HEK293 (cell line): ENCODE measurements around the gene HAT1.

ENCODE experiments used
- ELK4 ChIP-seq: IDR thresholded peaks from 2 replicates; pipeline ENCODE4 v1.6.1; 2011; ENCODE audit warnings: mild to moderate bottlenecking, low read depth, low read length, borderline replicate concordance
- FEZF1 ChIP-seq: fragments of 450-650 bp; formaldehyde crosslinking; IDR thresholded peaks from 2 replicates; pipeline ENCODE4 v1.5.1; 2016; ENCODE audit warnings: missing biosample characterization, missing genetic modification characterization
- GLIS1 ChIP-seq: fragments of 450-650 bp; formaldehyde crosslinking; IDR thresholded peaks from 2 replicates; pipeline ENCODE4 v1.5.1; 2016; ENCODE audit warnings: missing biosample characterization, missing genetic modification characterization
- HOXC10 ChIP-seq: sonication (generic); formaldehyde crosslinking; IDR thresholded peaks from 2 replicates; pipeline ENCODE4 v1.8.1; 2023; ENCODE audit warnings: mild to moderate bottlenecking, missing genetic modification reagents
- KLF7 ChIP-seq: fragments of 450-650 bp; formaldehyde crosslinking; IDR thresholded peaks from 2 replicates; pipeline ENCODE4 v1.5.1; 2016; ENCODE audit warnings: missing biosample characterization, missing genetic modification characterization, borderline replicate concordance
- KLF9 ChIP-seq: fragments of 450-650 bp; formaldehyde crosslinking; IDR thresholded peaks from 2 replicates; pipeline ENCODE4 v1.5.1; 2016; ENCODE audit warnings: missing biosample characterization, missing genetic modification characterization, low read depth
- MEIS1 ChIP-seq: sonication (generic); formaldehyde crosslinking; IDR thresholded peaks from 2 replicates; pipeline ENCODE4 v1.8.1; 2022; ENCODE audit warnings: missing genetic modification reagents, mild to moderate bottlenecking, borderline replicate concordance
- PRDM2 ChIP-seq: fragments of 450-650 bp; formaldehyde crosslinking; IDR thresholded peaks from 2 replicates; pipeline ENCODE4 v1.5.1; 2016; ENCODE audit warnings: missing biosample characterization, missing genetic modification characterization, borderline replicate concordance
- REPIN1 ChIP-seq: fragments of 450-650 bp; formaldehyde crosslinking; IDR thresholded peaks from 2 replicates; pipeline ENCODE4 v1.5.1; 2017; ENCODE audit warnings: missing biosample characterization, missing genetic modification characterization, low read depth
- TCF7L2 ChIP-seq: IDR thresholded peaks from 2 replicates; pipeline ENCODE4 v1.6.1; 2011; ENCODE audit warnings: low read depth, mild to moderate bottlenecking, inconsistent platforms, low read length, moderate library complexity, borderline replicate concordance
- ZFP37 ChIP-seq: fragments of 450-650 bp; formaldehyde crosslinking; IDR thresholded peaks from 2 replicates; pipeline ENCODE4 v1.5.1; 2016; ENCODE audit warnings: missing biosample characterization, missing genetic modification characterization
- ZFP41 ChIP-seq: fragments of 450-650 bp; formaldehyde crosslinking; IDR thresholded peaks from 2 replicates; pipeline ENCODE4 v1.5.1; 2016; ENCODE audit warnings: missing biosample characterization, missing genetic modification characterization, borderline replicate concordance
- ZNF133 ChIP-seq: fragments of 450-650 bp; formaldehyde crosslinking; IDR thresholded peaks from 2 replicates; pipeline ENCODE4 v1.5.1; 2016; ENCODE audit warnings: missing biosample characterization, missing genetic modification characterization
- ZNF221 ChIP-seq: fragments of 450-650 bp; formaldehyde crosslinking; IDR thresholded peaks from 2 replicates; pipeline ENCODE4 v1.5.1; 2017; ENCODE audit warnings: missing biosample characterization, missing genetic modification characterization, borderline replicate concordance
- ZNF335 ChIP-seq: fragments of 450-650 bp; formaldehyde crosslinking; conservative IDR thresholded peaks from 2 replicates; pipeline ENCODE4 v1.5.1; 2016; ENCODE audit warnings: missing biosample characterization, missing genetic modification characterization
- ZNF404 ChIP-seq: fragments of 450-650 bp; formaldehyde crosslinking; IDR thresholded peaks from 2 replicates; pipeline ENCODE4 v1.5.1; 2017; ENCODE audit warnings: missing biosample characterization, missing genetic modification characterization
- ZNF433 ChIP-seq: fragments of 450-650 bp; formaldehyde crosslinking; IDR thresholded peaks from 2 replicates; pipeline ENCODE4 v1.5.1; 2016; ENCODE audit warnings: missing biosample characterization, missing genetic modification characterization, low read depth
- ZNF501 ChIP-seq: fragments of 450-650 bp; formaldehyde crosslinking; IDR thresholded peaks from 2 replicates; pipeline ENCODE4 v1.5.1; 2016; ENCODE audit warnings: missing biosample characterization, missing genetic modification characterization
- ZNF530 ChIP-seq: fragments of 450-650 bp; formaldehyde crosslinking; IDR thresholded peaks from 2 replicates; pipeline ENCODE4 v1.5.1; 2016; ENCODE audit warnings: low read depth, missing biosample characterization, missing genetic modification characterization
- ZNF561 ChIP-seq: fragments of 450-650 bp; IDR thresholded peaks from 2 replicates; pipeline ENCODE4 v1.5.1; 2018; ENCODE audit warnings: missing biosample characterization, missing genetic modification characterization, borderline replicate concordance
- ZNF626 ChIP-seq: fragments of 450-650 bp; sonication (Bioruptor Pico); formaldehyde crosslinking; IDR thresholded peaks from 2 replicates; pipeline ENCODE4 v1.5.1; 2018; ENCODE audit warnings: missing biosample characterization, missing genetic modification characterization, inconsistent platforms
- ZNF629 ChIP-seq: fragments of 450-650 bp; formaldehyde crosslinking; IDR thresholded peaks from 2 replicates; pipeline ENCODE4 v1.5.1; 2017; ENCODE audit warnings: missing biosample characterization, missing genetic modification characterization
- ZNF664 ChIP-seq: fragments of 450-650 bp; formaldehyde crosslinking; IDR thresholded peaks from 2 replicates; pipeline ENCODE4 v1.5.1; 2016; ENCODE audit warnings: missing biosample characterization, missing genetic modification characterization
- ZNF776 ChIP-seq: fragments of 450-650 bp; formaldehyde crosslinking; IDR thresholded peaks from 2 replicates; pipeline ENCODE4 v1.5.0; 2017; ENCODE audit warnings: missing biosample characterization, missing genetic modification characterization, borderline replicate concordance
- ZNF830 ChIP-seq: fragments of 450-650 bp; IDR thresholded peaks from 2 replicates; pipeline ENCODE4 v1.5.0; 2018; ENCODE audit warnings: missing biosample characterization, missing genetic modification characterization, low read depth, mild to moderate bottlenecking, moderate library complexity
- ZNF837 ChIP-seq: fragments of 450-650 bp; formaldehyde crosslinking; IDR thresholded peaks from 2 replicates; pipeline ENCODE4 v1.5.1; 2016; ENCODE audit warnings: missing biosample characterization, missing genetic modification characterization
- TF ChIP-seq, protein P1 (sequence below): fragments of 450-650 bp; formaldehyde crosslinking; IDR thresholded peaks from 2 replicates; pipeline ENCODE4 v1.5.1; 2016; ENCODE audit warnings: missing biosample characterization, missing genetic modification characterization
- TF ChIP-seq, protein P2 (sequence below): fragments of 450-650 bp; formaldehyde crosslinking; IDR thresholded peaks from 2 replicates; pipeline ENCODE4 v1.5.1; 2016; ENCODE audit warnings: missing biosample characterization, missing genetic modification characterization
- TF ChIP-seq, protein P3 (sequence below): fragments of 450-650 bp; formaldehyde crosslinking; IDR thresholded peaks from 2 replicates; pipeline ENCODE4 v1.5.1; 2016; ENCODE audit warnings: missing biosample characterization, missing genetic modification characterization

HAT1 gene

DNA sequence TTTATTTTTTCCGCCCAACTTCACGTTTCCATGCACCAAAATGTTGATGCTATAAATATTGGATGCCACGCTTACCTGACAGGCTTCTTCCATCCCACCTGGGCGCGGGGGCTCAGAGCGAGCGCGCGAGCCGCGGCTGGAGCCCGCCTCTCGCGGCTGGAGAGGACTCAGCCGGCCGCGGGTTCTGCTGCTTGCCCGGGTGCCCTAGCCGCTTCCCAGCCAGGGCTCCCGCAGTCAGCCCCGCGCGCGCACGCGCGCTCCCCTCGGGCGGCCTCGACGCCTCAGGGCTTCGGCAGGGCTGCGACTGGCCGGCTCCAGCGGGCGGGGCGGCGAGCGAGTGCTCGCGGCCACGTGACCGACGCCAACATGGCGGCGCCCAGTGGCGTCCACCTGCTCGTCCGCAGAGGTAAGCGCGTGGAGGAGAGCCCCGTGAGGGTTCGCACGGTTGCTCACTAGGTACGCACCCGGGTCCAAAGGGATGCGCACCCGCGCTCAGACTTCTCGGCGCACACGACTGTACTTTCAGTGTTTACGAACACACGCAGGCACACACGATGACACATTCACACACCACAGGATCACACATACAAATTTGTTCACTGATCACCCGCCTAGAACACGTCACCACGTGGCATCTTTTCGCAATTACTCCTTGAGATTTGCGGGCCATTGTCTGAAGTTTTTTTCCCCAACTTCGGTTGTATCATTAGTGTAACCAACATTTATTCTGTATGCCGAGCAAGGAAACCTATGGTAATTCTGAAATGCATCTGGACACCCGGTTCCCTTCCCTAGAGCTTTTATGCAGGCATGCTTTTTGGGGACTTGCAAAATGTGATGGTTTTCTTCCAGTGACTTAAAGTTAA, 77.6 kb downstream of the HAT1 start, which contains the start of gene METAP1D (continued):
- no peak for TF ChIP-seq ZNF133
- TF ChIP-seq ZNF626 (tag by site-specific recombination) = 0 out of 2 replicates have a peak, but pooled peaks have one; percentile 18
- TF ChIP-seq, protein P1, sequence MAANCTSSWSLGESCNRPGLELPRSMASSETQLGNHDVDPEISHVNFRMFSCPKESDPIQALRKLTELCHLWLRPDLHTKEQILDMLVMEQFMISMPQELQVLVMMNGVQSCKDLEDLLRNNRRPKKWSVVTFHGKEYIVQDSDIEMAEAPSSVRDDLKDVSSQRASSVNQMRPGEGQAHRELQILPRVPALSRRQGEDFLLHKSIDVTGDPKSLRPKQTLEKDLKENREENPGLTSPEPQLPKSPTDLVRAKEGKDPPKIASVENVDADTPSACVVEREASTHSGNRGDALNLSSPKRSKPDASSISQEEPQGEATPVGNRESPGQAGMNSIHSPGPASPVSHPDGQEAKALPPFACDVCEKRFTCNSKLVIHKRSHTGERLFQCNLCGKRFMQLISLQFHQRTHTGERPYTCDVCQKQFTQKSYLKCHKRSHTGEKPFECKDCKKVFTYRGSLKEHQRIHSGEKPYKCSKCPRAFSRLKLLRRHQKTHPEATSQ (tag by site-specific recombination) = no peak
- TF ChIP-seq ZNF664 (tag by site-specific recombination) = no peak
- no peak for TF ChIP-seq ZNF830 (tag by site-specific recombination)
- 0 out of 2 replicates have a peak, but pooled peaks have one; percentile 41 for TF ChIP-seq ZFP37
- no peak for TF ChIP-seq ZNF530 (tag by site-specific recombination)
- no peak for TF ChIP-seq ZNF404 (tag by site-specific recombination)
- TF ChIP-seq ZNF433 = no peak
- no peak for TF ChIP-seq ELK4
- no peak for TF ChIP-seq TCF7L2
- TF ChIP-seq ZNF501 (tag by site-specific recombination) = peak; percentile 91
- 0 out of 2 replicates have a peak, but pooled peaks have one; percentile 31 for TF ChIP-seq KLF7
- TF ChIP-seq ZNF335 = peak; percentile 97
- peak; percentile 64 for TF ChIP-seq ZNF629 (tag by site-specific recombination)
- TF ChIP-seq ZFP41 (tag by site-specific recombination) = no peak
- TF ChIP-seq, protein P2, sequence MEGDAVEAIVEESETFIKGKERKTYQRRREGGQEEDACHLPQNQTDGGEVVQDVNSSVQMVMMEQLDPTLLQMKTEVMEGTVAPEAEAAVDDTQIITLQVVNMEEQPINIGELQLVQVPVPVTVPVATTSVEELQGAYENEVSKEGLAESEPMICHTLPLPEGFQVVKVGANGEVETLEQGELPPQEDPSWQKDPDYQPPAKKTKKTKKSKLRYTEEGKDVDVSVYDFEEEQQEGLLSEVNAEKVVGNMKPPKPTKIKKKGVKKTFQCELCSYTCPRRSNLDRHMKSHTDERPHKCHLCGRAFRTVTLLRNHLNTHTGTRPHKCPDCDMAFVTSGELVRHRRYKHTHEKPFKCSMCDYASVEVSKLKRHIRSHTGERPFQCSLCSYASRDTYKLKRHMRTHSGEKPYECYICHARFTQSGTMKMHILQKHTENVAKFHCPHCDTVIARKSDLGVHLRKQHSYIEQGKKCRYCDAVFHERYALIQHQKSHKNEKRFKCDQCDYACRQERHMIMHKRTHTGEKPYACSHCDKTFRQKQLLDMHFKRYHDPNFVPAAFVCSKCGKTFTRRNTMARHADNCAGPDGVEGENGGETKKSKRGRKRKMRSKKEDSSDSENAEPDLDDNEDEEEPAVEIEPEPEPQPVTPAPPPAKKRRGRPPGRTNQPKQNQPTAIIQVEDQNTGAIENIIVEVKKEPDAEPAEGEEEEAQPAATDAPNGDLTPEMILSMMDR (tag by site-specific recombination) = peak; percentile 79
- no peak for TF ChIP-seq ZNF837 (tag by site-specific recombination)
- TF ChIP-seq GLIS1 = no peak
- 0 out of 2 replicates have a peak, but pooled peaks have one; percentile 16 for TF ChIP-seq FEZF1 (tag by site-specific recombination)
- TF ChIP-seq ZNF221 (tag by site-specific recombination) = no peak
- TF ChIP-seq ZNF561 (tag by site-specific recombination) = 0 out of 2 replicates have a peak, but pooled peaks have one; percentile 55
- TF ChIP-seq ZNF776 = no peak
- TF ChIP-seq, protein P3, sequence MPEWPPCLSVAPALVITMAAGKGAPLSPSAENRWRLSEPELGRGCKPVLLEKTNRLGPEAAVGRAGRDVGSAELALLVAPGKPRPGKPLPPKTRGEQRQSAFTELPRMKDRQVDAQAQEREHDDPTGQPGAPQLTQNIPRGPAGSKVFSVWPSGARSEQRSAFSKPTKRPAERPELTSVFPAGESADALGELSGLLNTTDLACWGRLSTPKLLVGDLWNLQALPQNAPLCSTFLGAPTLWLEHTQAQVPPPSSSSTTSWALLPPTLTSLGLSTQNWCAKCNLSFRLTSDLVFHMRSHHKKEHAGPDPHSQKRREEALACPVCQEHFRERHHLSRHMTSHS (tag by site-specific recombination) = no peak
- no peak for TF ChIP-seq PRDM2 (tag by site-specific recombination)
- no peak for TF ChIP-seq REPIN1
- TF ChIP-seq MEIS1 = no peak
- TF ChIP-seq KLF9 (tag by site-specific recombination) = peak; percentile 49
- TF ChIP-seq HOXC10 (CRISPR knock-in tag) = no peak
